Activated CD8-positive, alpha-beta memory T cell treated with anti-CD3 and anti-CD28 coated beads for 1 hour (primary cell): ENCODE data around the gene ACTR3.

ENCODE experiments used
- DNase-seq, 2 donors: peaks; one replicate each; pipeline ENCODE4 v3.0.0-alpha.2; 2020; ENCODE audit warnings: low read depth in 1 of 2; ENCODE audit errors: extremely low read depth in 1 of 2

The ACTR3 gene

DNA sequence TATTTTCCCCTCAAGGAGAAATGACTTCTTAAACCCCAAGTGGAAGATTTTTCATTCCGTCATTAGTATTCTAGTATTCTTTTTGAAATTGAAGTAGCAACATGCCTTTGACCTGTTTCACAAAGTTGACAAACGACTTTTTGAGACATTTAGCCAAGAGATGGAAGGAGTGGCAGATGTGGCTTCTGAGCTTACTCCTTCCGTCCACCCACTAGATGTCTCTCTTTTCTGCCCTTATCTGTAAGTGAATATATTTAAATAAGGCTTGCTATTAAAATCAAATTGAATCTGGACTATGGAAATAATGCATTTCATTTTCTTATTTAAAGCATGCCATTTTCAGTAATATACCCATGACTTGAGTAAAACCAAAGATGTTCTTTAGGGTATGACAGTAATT is 74.1 kb downstream of the ACTR3 start:
- no peak for DNase-seq

DNA sequence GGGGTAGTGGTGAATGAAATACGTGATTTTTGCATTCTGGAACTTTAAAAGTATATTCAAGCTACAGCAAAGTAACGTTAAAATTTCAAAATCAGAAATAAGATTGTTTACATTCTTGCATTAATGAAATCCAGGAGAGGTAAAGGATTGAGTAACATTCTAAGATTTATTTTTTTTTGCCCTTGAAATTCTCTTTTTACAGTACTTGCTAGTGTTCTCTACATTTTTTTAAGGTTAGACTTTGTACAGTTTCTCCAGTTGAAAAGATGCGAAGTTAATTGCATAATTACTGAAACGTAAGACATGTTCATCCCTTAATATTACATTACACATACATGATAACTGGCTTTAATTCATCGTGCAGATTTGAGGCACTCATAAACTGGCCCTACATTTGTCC is 74.5 kb downstream of the ACTR3 start:
- DNase-seq = no peak

DNA sequence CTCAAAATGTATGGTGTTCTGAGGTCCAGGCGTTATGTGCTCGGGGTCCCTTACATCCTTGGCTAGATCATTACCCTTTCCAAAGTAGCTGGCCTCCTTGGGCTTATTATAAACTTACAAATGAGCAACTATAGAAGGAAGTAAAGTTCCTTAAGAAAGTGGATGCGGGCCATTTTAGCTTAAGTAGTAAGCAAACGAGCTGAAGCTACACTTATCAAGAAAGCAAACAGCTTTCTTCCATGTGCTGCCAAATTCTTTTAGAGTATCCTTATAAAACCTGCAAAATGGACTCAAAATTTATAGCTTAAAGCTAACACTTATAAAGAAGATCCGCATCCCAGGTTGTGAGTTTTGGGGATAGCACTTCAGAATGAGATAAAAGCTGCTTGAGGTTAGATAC is 75.3 kb downstream of the ACTR3 start:
- DNase-seq = no peak

DNA sequence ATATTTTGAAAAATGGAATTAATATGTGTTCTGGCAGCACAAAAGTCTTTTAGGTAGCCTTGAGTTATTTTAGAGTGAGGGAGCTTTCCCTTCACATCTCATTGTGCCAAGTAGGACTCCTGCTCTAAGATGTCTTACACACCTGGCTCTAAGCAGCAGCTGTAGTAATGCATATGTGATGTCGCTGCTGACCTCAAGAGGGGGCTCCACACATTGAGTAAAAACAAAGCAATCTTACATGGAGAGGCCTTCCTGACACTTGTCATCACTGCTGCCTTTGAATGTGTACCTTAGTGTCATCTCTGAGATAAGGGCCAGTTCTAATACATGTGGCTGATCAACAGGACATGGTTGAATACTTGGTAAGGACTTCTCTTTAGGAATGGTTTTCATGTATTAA is 75.8 kb downstream of the ACTR3 start:
- DNase-seq = no peak

DNA sequence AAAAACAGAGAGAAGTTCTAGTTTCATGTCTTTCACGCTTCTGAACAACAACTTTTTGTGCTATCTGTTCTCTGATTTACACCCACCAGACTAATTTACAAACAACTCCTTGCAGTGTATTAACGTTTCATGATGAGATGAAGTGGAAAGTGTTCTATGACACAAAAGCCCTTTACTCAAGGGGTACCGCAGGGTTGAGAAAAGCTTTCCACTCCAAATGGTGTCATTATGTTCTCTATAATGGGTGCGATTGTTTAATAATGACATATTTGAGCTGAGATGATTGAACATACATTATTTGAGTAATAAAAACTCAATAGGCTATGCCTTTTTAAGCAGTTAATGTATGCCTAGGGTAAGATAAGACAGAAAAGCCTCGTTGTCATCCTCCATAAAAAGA is 76.3 kb downstream of the ACTR3 start:
- no peak for DNase-seq

DNA sequence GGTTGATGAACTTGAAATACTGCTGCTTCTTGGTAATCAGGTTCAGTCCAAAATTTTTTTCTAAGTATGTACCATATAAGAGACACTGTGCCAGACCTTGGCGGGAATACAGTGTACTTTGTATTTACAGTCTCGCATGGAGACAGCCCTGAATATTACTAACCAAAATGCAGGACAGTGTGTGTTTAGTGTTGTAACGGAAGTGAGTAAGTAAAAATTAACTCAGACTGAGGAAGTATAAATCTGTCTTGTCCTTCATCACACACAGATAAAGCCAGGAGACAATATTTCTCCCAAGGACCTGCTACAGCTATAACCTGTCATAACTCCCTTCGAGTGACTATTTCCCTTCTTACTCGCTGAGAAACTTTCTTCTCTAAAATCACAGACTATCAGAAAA is 76.9 kb downstream of the ACTR3 start:
- no peak for DNase-seq

DNA sequence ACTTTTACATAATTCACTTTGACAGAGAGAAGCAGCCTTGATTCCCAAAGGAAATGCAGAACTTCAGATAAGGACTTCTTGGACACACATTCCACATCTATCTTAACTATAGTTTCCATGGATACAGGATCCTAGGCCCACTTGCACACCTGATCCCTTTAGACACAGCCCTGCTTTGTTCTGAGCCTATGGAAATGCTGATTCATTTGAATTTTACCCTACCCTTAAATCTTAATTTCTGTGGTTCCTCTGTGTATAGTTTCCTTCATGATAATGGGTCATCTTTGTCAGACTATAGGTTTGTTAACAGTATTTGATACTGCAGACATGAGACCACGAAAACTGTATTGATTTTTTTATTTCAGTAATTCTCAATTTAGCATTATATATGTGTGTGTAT is 77.4 kb downstream of the ACTR3 start:
- no peak for DNase-seq

DNA sequence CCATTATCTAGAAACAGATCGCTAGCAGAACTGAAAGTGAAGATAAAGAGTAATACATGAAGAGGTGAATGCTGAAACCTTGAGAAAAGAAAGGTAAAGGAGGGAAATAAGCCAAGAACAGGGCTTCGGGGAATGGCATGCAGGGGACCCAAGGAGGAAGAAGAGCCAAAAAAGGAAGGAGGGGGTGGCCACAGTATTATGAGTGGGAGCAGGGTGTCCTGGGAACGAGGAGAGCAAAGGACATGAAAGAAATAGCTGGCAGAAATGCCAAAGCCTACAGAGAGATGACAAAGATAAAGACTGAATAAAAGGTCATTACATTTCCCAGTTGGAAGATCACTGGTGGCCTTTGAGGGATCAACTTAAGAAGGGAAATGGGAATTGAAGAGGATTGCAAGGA is 82.9 kb downstream of the ACTR3 start:
- no peak for DNase-seq

DNA sequence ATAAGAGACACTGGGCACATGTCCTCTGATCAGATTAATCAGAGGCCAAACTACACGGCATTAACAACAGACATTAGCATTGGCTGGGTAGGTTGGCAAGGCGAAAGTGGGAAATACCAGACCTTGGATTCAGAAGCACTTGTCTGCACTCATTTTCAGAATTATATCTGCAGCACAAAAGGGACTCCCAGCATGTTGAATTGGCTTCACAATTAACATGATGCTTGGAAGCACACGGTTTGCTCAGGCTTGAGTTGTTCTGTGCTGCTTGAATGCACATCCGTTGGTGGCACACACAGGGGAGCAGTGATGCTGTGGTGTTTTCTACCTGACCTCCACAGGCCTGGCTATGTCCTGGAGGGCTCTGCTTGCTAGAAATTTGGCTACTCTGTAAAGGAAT is 83.9 kb downstream of the ACTR3 start:
- no peak for DNase-seq

DNA sequence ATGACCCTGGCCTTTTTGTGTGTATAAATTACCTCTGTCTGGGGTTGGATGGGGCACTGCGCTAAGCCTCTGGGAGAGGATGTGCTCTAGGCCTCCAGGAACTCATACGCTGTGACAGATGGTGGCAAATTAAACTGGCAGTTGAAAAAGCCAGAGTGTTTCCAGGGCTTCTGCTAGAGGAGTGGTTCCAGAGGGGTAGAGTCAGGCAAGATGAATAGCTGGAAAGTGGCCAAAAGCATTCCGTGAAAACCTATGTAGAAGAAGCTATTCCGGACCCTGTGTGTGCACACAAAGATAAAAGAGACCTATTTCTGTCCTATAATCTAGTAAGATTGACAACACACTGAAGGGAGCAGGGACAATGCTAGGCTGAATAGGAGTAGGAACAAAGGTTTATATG is 84.8 kb downstream of the ACTR3 start:
- no peak for DNase-seq

DNA sequence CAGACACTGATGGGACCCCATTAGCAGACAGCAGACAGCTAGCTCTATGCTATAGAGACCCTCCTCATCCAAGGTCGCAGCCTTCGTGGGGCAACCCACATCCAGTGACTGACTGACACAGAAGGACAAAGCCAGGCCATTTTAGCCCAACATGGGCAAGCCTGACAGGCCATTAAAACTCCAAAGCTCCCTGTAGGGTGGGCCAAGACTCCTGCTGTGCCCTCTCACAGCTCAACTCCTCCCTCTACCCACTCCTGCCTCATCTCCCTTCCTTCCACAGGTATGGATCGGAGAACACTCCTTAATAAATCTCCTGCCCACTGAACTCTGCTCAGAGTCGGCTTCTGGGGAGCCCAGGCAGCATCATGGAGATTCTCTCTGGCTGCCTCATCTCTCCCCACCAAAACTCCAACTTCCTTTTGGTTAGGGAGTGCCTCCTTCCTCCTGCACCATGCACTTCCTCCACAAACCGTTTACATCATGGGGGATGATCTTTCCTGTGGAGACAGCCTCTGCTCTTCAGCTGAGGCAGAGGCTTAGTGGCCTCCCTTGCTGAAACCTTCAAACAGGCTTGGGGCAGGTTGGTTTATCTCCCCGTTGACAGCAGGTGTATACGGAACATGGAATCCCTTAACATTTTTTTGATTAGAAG is 86.5 kb downstream of the ACTR3 start:
- DNase-seq = no peak

DNA sequence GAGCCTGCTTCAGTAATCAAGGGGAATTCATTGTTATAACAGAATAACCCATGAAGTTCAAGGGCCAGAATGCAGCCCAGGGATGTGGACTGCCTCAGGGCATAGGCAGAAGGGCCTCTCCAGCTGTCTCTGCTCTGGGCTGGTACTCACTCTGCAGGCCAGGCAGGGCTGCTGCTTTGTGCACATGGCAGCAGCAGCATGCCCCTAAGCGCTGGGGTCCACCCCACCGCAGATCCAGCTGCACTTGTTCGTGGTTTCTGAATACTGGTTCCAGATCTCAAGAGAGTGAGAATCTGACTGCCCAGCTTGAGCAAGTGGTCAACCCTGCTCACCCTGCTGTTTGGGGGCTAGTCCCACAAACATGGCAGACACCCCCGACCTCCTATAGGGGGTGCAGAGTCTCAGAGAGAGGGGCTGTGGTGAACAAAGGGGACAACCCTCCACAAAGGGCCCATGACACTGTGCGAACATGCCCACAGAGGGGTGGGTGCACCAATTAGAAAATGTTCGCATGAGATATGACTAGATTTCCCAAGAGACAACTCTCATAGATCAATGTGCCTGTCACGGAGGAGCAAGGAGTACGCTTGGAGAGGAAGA is 87.3 kb downstream of the ACTR3 start:
- no peak for DNase-seq

DNA sequence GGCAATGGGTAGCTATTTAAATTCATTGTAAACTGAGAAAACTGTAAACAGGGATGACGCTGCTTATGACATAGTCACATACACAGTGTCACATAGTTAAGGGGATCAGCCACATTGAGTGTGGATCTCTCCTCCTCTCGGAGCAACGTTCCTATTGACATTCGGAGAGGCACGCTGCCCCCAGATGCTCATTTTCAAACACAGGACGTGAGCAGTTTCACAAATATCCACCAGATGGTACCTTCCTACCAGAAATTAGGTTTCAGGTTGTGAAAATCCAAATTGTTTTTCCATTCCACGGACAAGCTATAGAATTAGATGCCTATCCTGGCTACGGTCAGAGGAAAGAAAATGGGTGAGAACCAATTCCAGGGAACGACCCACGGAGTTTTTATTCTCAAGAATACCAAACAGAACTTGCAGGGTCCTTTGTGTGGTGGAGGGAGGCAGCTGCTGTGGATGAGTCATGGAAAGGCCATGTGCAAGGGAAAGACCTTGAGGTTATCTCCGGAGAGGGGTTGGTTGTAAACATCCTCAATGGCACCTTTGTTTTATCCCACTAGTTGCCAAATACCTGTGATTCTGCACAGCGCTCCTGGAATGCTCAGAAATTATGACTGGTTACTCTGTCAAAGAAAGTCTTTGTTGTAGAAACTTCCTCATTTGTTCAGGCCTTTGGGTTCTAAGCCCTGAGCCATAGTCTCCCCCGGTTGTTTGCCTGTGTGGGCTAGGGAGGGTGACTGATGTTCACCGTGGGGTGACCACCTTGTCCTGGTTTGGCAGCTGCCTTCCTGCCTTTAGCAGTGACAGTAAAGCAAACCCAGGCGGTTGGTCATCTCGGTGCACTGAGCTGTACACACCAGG is 88.0 kb downstream of the ACTR3 start:
- no peak for DNase-seq

DNA sequence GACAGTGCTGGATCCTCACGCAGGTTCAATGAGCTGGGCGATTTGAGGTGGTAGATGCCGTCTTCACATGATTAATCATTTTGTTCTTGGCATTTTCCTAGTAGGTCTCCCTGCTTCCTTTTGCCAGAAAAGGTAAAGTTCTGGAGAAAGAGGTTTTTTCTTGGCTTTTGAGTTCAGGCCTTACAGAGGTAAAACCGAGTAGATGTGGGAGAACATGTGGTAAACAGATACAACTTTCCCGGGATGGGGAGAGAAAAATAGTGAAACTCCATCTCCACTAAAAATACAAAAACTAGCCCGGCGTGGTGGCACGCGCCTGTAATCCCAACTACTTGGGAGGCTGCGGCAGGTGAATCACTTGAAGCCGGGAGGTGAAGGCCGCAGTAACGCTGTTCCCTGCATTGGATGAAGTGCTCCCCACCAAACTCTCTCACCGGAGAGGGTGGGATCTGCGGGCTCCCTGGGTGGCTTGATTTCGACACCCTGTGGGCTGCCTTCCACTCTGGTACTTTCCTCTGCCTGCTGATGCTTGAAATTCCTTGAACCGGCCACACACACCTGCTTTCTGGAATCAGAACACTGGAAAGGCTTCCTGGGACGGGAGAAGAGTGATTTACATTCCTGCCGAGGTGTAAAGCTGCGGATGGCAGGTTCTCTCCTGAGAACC is 88.8 kb downstream of the ACTR3 start:
- no peak for DNase-seq

DNA sequence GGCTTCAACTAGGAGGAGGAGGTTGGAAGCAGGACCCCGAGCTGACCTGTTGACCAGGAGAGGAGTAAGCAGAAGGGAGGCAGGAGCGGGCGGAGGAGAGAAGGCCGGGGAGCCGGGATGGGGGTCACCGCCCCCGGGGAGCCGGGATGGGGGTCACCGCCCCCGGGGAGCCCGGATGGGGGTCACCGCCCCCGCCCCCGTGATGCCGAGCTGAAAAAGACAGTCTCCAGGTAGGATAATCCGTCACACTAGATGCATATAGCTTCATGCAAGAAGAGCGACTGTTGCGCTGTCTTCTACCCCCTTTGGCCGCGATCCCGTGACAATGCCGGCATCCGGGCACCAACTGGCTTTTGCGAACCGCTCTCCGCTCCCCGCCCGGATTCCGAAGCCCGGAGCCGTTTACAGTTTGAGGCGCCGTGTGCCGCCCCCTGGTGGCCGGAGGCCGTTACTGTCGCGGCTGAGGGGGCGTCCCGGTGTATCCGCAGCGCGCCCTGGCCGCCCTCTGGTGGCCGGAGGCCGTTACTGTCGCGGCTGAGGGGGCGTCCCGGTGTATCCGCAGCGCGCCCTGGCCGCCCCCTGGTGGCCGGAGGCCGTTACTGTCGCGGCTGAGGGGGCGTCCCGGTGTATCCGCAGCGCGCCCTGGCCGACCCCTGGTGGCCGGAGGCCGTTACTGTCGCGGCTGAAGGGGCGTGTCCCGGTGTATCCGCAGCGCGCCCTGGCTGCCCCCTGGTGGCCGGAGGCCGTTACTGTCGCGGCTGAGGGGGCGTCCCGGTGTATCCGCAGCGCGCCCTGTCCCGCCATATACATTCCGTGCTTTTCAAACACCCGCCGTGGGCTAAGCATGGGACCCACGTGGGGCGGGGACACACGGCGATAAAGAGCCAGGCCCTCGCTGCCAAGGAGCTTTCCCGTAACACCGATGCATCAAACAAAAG is 89.6 kb downstream of the ACTR3 start:
- DNase-seq = peak in 1 of 2 donors; percentile 11

DNA sequence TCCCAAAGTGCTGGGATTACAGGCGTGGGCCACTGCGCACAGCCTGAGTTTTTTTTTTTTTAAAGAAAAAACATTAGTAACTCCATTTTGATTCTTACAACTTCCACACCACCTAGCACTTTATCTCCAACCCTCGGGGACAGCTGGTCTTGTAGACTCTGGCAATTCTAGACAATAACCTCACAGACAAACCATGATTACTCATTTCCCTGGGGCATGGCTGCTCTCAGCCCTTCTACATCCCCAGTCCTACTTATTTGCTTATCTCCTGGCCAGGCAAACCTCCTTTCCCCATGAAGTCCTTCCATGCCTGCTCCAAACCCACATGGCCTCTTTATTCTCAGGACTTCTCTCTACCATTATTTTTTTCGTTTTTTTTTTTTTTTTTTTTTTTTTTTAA is 91.1 kb downstream of the ACTR3 start:
- no peak for DNase-seq

DNA sequence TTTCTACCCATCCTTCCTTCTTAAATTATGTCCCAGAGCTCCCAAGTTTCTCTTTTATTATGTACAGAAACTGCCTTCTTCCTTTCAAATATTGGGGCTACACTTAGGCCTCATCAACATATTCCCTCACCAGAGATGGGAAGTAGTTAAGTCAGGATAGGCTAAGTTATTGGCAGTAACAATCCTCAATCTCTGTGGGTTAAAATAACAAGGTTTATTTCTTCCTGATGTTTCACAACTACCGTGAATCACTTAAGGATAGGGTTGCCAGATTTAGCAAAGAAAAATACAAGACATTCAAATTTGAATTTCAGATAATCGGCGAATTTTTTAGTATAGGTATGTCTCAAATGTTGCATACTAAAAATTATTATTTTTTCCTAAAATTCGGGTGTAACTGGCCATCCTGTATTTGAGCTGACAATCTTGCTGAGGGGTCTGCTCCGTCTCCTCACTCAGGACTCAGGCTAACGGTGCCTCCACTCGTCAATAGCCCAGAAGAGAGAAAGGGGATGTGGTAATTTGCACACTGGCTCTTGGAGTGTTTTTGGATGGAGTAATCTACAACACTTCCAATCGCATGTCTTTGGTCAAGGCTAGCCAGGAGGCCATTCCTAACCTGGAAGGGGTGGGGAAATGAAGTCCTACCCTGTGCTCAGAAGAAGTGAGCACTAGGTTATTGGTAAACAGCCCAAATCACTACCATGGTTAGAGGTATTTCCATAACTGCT is 91.7 kb downstream of the ACTR3 start:
- no peak for DNase-seq

DNA sequence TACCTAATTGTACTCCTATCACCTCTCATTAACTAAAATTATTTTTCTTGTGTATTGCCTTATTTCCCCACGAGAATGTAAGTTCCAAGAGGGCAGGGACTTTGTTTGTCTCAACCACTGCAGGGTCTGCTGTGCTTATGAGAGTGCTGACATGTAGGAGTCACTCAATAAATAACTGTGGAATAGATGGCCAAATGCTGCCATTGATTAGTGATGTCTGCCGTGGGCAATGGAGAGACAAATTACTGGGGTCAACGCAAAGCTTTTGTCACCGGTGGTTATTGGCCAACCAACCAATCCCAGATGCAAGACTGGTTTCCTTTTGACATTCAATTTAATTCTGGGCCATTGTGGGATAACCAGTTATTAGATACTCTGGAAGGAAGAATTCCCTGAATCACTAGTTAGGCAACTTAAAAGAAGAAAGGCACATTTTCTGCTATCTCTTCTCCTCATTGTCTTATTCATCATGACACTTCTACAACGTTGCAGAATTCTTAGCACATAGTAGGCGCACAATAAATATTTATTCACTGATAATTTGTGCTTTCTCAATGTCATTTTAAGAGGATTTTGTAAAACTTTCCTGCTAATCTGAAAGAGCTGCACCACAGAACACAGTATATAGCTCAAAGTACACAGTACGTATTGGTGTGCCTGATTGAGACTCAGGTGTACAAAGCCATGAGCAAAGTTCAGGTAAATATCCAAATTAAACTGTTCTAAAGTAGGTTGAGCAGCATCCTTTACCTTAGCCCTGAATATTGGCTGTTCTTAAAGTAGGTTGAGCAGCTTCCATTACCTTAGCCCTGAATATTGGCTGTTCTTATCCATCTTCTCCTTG is 95.9 kb downstream of the ACTR3 start:
- DNase-seq = no peak

DNA sequence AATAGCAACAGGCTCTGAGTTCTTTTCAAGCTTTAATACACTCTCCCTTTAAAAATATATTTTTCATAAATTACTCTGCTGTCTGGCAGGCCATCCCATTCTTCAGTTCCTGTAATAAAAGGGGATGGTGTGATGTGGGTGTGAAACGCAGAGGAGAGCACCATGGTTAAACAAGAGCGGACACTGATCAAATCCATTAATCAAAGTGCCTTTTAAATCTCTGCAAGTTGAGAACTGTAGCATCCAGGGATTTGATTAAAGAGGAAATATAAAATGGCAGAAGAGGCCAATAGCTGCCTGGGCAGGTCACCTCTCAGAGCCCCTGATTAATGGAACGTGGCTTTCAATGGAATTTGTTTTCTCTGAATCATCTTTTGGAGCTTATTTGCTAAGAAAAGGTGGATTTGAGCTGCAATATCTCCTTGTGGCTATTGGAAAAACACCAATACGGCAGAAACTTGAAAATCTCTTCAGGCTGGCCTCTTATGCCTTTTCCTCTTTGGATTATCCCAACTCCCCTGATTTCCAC is 96.9 kb downstream of the ACTR3 start:
- DNase-seq = no peak
